CD14-positive monocyte (primary cell): ENCODE data around the gene DENND1B. TPM values are rescaled to one million over a fixed set of nuclear protein-coding genes. Genes with fewer than 3 reads are reported as not detected.

Source experiments
- DNase-seq, 3 donors: peaks; one replicate each; pipeline ENCODE4 v3.0.0-alpha.2; 2011 to 2022
- H2AFZ ChIP-seq: 2 replicates; pipeline ENCODE4 v1.6.0; 2012; ENCODE audit warnings: mild to moderate bottlenecking, low read depth, low read length, inconsistent platforms; ENCODE audit not compliant: insufficient read depth, poor library complexity, severe bottlenecking
- H3K27ac ChIP-seq, 2 donors: 1 replicate in 1 of 2; 2 replicates in 1 of 2; pipeline ENCODE4 v1.5.1; 2012 to 2013; ENCODE audit warnings: low read length in 2 of 2, control low read depth in 1 of 2, inconsistent platforms in 1 of 2, low read depth in 1 of 2, mild to moderate bottlenecking in 1 of 2
- H3K27me3 ChIP-seq, 2 donors: one replicate each; pipeline versions ENCODE4 v1.6.0 to v1.6.1; 2011 to 2013; ENCODE audit warnings: low read length in 2 of 2; ENCODE audit not compliant: control insufficient read depth in 2 of 2, insufficient read depth in 2 of 2
- H3K36me3 ChIP-seq, 2 donors: replicated peaks in 1 of 2; 1 replicate in 1 of 2; 2 replicates in 1 of 2; pipeline versions ENCODE4 v1.5.1 to v1.6.1; 2012 to 2013; ENCODE audit warnings: low read length in 2 of 2, control low read depth in 1 of 2, inconsistent platforms in 1 of 2, mild to moderate bottlenecking in 1 of 2; ENCODE audit not compliant: insufficient read depth in 2 of 2, control insufficient read depth in 1 of 2
- H3K4me1 ChIP-seq, 2 donors: 1 replicate in 1 of 2; 2 replicates in 1 of 2; pipeline versions ENCODE4 v1.5.1 to v1.6.1; 2012 to 2013; ENCODE audit warnings: low read length in 2 of 2, control low read depth in 1 of 2, inconsistent platforms in 1 of 2, mild to moderate bottlenecking in 1 of 2, moderate library complexity in 1 of 2; ENCODE audit not compliant: insufficient read depth in 2 of 2, control insufficient read depth in 1 of 2
- H3K4me2 ChIP-seq: replicated peaks from 2 replicates; pipeline ENCODE3; 2012; ENCODE audit warnings: low read length, moderate library complexity, mild to moderate bottlenecking; ENCODE audit not compliant: poor library complexity, severe bottlenecking; ENCODE audit errors: extremely low read depth
- H3K4me3 ChIP-seq, 3 experiments: fragments of 200-600 bp in 1 of 3; sonication (generic) in 1 of 3; replicated peaks in 1 of 3; 1 replicate in 2 of 3; 2 replicates in 1 of 3; pipeline ENCODE4 v1.5.1; 2011 to 2013; ENCODE audit warnings: low read length in 3 of 3, mild to moderate bottlenecking in 3 of 3, control low read depth in 2 of 3, low read depth in 2 of 3, inconsistent platforms in 1 of 3, moderate library complexity in 1 of 3
- H3K79me2 ChIP-seq: 2 replicates; pipeline ENCODE4 v1.6.0; 2012; ENCODE audit warnings: mild to moderate bottlenecking, control low read depth, inconsistent platforms, low read length, moderate library complexity; ENCODE audit not compliant: insufficient read depth
- H3K9ac ChIP-seq: 2 replicates; pipeline ENCODE4 v1.6.0; 2017; ENCODE audit warnings: low read length, mild to moderate bottlenecking; ENCODE audit not compliant: insufficient read depth, poor library complexity, severe bottlenecking
- H3K9me3 ChIP-seq, 2 donors: replicated peaks in 1 of 2; 1 replicate in 1 of 2; 2 replicates in 1 of 2; pipeline versions ENCODE4 v1.5.1 to v1.6.1; 2012 to 2013; ENCODE audit warnings: low read length in 2 of 2, control low read depth in 1 of 2; ENCODE audit not compliant: control insufficient read depth in 1 of 2, insufficient read depth in 1 of 2
- H4K20me1 ChIP-seq: 2 replicates; pipeline ENCODE4 v1.6.0; 2012; ENCODE audit warnings: mild to moderate bottlenecking, low read length, control low read depth, moderate library complexity; ENCODE audit not compliant: insufficient read depth
- H3K27ac Mint-ChIP-seq, 7 donors: one replicate each; pipeline ENCODE4 v1.8.0; 2020; ENCODE audit warnings: mild to moderate bottlenecking in 7 of 7, mixed read lengths in 7 of 7, moderate library complexity in 6 of 7, inconsistent platforms in 2 of 7
- H3K27me3 Mint-ChIP-seq, 3 donors: one replicate each; pipeline ENCODE4 v1.8.0; 2021 to 2022; ENCODE audit warnings: low read depth in 3 of 3, mild to moderate bottlenecking in 3 of 3, mixed read lengths in 3 of 3, moderate library complexity in 3 of 3, inconsistent platforms in 1 of 3
- H3K36me3 Mint-ChIP-seq, 2 donors: one replicate each; pipeline ENCODE4 v1.8.0; 2020; ENCODE audit warnings: mixed read lengths in 2 of 2, inconsistent platforms in 1 of 2, mild to moderate bottlenecking in 1 of 2
- H3K4me1 Mint-ChIP-seq: one replicate; pipeline ENCODE4 v1.8.0; 2020; ENCODE audit warnings: mild to moderate bottlenecking, mixed read lengths
- H3K4me3 Mint-ChIP-seq, 2 donors: one replicate each; pipeline ENCODE4 v1.8.0; 2020; ENCODE audit warnings: mild to moderate bottlenecking in 2 of 2, mixed read lengths in 2 of 2, moderate library complexity in 1 of 2
- H3K9me3 Mint-ChIP-seq, 7 donors: one replicate each; pipeline ENCODE4 v1.8.0; 2020 to 2022; ENCODE audit warnings: mixed read lengths in 7 of 7, mild to moderate bottlenecking in 6 of 7, moderate library complexity in 6 of 7, inconsistent platforms in 2 of 7
- CTCF ChIP-seq: fragments of 200-600 bp; IDR thresholded peaks from one replicate; pipeline ENCODE4 v1.8.0; 2022; ENCODE audit warnings: antibody characterized with exemption, mild to moderate bottlenecking
- WGBS: methylation state at CpG from one replicate; pipeline ENCODE4 v1.1.5; 2013; ENCODE audit warnings: missing lambda C conversion rate; ENCODE audit not compliant: insufficient coverage; 5-methylcytosine and 5-hydroxymethylcytosine counted together
- intact Hi-C, 2 donors: fragments of 100-400 bp; cut with micrococcal nuclease; formaldehyde crosslinking; loops; one replicate each; pipeline versions ENCODE4 v1.15.0 to v1.15.1; 2023
- polyA plus RNA-seq, 3 donors: library from polyadenylated mRNA; depleted of rRNA in 1 of 3; unstranded in 2 of 3; stranded (reverse) in 1 of 3; fragments of 300-500 nt in 2 of 3; fragments of >200 nt in 1 of 3; fragmentation: Illumina TruSeq in 2 of 3; gene quantifications; 1 replicate in 2 of 3; 2 replicates in 1 of 3; pipeline ENCODE4 v1.2.3, GENCODE V29; 2012 to 2021

DENND1B gene
- polyA plus RNA-seq, 3 donors = 3.0 to 8.2 (median 5.7) TPM

GRCh38 chr1:197797010-197797409 is 21.7 kb upstream of the DENND1B start:
- no peak overlapping the region for H3K27ac Mint-ChIP-seq
- intact Hi-C loops = no loop called here
- H3K27me3 ChIP-seq = no peaks in the 10 kb centered on the region
- H3K9me3 Mint-ChIP-seq = peaks cover 42 to 65% (median 53%) of the 10 kb centered on the region in 7 donors
- peaks cover 34 to 42% of the 10 kb centered on the region in 2 donors for H3K9me3 ChIP-seq
- H3K79me2 ChIP-seq = no peaks in the 10 kb centered on the region
- no peaks in the 10 kb centered on the region for H3K27me3 Mint-ChIP-seq
- no peak for TF ChIP-seq CTCF
- peaks cover 0 to 2% of the 10 kb centered on the region in 2 donors for H3K36me3 Mint-ChIP-seq
- no peaks in the 10 kb centered on the region for H4K20me1 ChIP-seq
- H3K9ac ChIP-seq = no peak overlapping the region
- no peak overlapping the region for H3K4me2 ChIP-seq
- no peaks in the 10 kb centered on the region for H3K4me1 ChIP-seq
- H3K4me1 Mint-ChIP-seq = no peaks in the 10 kb centered on the region
- H3K36me3 ChIP-seq = no peaks in the 10 kb centered on the region
- no peak overlapping the region for H3K4me3 ChIP-seq
- H3K27ac ChIP-seq = no peak overlapping the region
- no peak overlapping the region for H2AFZ ChIP-seq
- H3K4me3 Mint-ChIP-seq = no peak overlapping the region
- DNase-seq = no peak

- Histone ChIP-seq H4K20me1 (no peaks in the 10 kb centered on the region), H3K4me3 (no peak overlapping the region), H3K9ac (no peak overlapping the region), H3K27ac (no peak overlapping the region), H2AFZ (no peak overlapping the region), H3K4me2 (no peak overlapping the region), H3K4me1 (no peaks in the 10 kb centered on the region), H3K79me2 (no peaks in the 10 kb centered on the region), H3K27me3 (no peaks in the 10 kb centered on the region), H3K36me3 (no peaks in the 10 kb centered on the region), H3K9me3 (no peaks in the 10 kb centered on the region)
- Mint-ChIP-seq H3K4me1 (no peaks in the 10 kb centered on the region), H3K27ac (no peak overlapping the region), H3K36me3 (no peaks in the 10 kb centered on the region), H3K27me3 (no peaks in the 10 kb centered on the region), H3K4me3 (no peak overlapping the region), H3K9me3 (peaks cover 0 to 10% (median 4%) of the 10 kb centered on the region in 7 donors)
- TF ChIP-seq CTCF = no peak
- no peak for DNase-seq
- intact Hi-C loops = no loop called here
- WGBS = 100% methylated on average over 1 of the region's 3 CpGs
These were observed 13.8 kb upstream of the DENND1B start for GRCh38 chr1:197788741-197789739.
